Measurements from ENCODE around the gene OARD1.

DNA sequence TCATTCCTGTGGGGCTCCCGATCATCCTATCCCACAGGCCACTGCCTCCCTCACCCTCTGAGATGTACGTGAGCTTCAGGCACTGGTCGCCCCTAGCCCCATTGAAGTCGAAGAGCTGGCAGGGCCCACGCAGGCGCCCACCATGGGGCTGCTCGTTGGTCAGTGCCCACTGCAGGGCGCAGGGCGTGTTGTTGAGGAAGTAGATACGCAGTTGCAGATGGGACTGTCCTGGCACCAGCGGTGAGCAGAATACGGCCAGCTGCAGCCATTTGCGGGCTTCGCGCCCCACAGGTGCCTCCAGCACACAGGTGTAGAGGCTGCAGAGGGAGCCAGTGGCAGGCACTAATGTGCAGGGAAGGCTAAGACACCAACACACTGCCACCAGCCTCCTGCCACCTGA lies 39.3 kb downstream of the OARD1 start:
- TF ChIP-seq CTCF (IDR thresholded peaks at IDR 0.05; ENCODE audit: poor library complexity) (no peak), EZH2 (IDR thresholded peaks at IDR 0.05; ENCODE audit: borderline replicate concordance) (no peak), EZH2phosphoT487 (IDR thresholded peaks at IDR 0.05; ENCODE audit: low read depth, severe bottlenecking, unreplicated experiment) (no peak)
